Stimulated activated CD8-positive, alpha-beta memory T cell treated with anti-CD3 and anti-CD28 coated beads, Interleukin-12 subunit alpha, Interleukin-12 subunit beta, amount 100 ng/mL, for 4 hours (primary cell): Measurements from ENCODE around the gene RPS23.
"Not testable (repeated sequence)": the region's sequence is repeated elsewhere in the genome, so short reads cannot be mapped to it uniquely, and the experiment has no call there.

Experiments used
- DNase-seq: peaks from one replicate; pipeline ENCODE4 v3.0.0-alpha.2; 2020; ENCODE audit warnings: low read depth

The RPS23 gene

DNA sequence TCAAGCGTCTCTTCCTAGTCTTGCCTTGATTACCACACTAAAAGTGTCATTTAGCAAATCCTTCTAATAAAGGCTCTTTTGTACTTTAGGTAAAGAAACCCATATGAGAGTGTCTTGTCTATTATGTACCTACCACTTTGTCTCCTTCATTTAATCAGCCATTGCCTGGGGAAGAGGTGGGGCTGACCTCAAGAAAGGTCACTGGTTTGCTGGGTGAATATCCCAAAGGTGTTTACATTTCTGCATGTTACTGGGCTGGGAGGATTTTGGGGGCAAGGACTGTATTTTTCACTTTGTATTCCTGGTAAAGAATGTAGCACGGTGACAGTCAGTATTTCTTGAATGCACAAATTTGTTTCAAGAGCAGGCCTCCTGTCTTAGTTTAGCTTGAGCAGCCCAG is 11.9 kb upstream of the RPS23 start:
- no peak for DNase-seq

DNA sequence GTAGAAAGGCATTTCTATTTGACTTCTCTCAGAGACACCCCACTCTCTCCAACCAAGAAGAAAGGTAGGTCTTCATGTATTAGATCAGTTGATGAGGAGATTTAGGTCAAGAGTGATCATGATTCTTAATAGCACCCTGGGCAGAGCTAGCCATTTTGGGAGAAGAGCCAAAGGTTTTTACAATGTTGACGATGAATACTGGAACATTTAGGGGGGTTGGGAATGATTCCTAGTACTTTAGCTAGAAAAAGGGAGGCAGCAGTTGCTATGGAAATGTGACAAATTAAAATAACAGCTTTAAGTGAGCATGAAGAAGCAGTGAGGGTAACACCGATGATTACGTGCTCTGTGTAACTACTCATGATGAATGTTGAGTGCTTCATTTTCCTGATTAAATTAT is 9.5 kb upstream of the RPS23 start:
- DNase-seq: no peak

DNA sequence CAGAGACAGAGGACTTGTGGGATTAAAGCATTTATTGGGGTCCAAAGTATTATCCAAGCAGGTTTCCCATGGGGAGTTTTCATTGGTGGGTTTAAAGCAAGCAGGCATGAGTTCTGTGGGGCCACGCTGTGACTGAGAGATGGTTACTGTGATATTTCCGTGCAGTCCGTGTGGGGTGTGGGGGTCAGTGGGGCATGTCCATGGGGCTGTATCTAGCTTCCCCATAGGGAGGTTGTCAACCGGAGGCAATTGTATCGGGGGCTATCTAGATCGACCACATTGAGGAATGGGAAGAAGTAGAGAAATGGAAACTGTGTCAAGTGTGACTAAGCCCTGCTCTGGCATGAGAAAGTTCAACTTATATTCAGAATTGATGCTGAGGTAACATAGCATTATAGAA is 7.1 kb upstream of the RPS23 start:
- DNase-seq: no peak

DNA sequence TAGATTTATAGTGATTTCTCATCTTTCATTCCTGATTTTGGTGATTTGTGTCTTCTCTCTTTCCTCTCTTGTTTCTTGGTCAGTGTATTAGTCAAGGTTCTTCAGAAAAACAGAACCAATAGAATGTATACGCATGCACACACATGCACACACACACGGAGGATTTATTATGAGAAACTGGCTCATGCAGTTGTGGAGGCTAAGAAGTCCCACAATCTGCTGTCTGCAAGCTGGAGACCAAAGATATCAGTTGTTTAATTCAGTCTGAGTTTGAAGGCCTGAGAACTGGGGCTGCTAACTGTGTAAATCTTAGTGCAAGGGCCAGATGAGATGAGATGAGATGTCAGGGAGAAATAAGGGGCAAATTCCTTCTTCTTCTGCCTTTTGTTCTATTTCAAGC is 5.7 kb upstream of the RPS23 start:
- DNase-seq: no peak

DNA sequence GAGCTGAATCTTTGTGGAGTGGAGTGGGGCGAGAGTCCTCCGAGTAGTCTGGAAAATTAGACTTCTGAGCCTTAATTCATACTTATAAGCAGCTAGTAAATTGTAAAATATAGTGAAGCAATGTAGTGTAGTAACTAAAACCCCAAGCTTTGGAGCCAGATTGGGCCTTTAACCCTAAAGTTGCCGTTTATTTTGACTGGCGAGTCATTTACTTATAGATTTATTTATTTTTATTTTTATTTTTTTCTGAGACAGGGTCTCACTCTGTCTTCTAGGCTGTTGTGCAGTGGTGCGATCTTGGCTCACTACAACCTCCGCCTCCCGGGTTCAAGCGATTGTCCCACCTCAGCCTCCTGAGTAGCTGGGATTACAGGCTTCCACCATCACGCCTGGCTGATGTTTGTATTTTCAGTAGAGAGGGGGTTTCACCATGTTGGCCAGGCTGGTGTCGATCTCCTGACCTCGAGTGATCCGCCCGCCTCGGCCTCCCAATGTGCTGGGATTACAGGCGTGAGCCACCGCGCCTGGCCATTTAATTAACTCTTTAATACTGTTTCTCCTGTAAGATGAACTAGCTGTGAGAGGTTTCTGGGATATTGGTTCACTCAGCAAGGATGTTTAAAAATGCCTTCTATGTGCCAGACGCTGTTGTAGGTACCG is 687 bp upstream of the RPS23 start:
- no peak for DNase-seq

DNA sequence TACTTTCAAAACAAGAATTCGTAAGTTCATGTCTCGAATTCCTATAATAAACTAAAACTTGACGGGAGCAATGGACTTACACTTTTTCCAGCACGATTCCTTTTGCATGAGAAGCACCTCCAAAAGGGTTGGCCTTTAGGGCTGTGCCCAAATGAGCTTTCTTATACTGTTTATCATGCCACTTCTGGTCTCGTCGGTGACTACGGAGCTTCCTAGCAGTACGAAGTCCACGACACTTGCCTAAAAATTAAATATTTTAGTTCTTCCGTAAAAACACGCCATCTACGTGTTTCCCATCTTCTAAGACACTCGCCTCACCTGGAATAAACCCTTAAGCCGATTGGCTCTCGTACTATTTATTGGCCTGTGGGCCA is 554 bp downstream of the RPS23 start:
- no peak for DNase-seq

DNA sequence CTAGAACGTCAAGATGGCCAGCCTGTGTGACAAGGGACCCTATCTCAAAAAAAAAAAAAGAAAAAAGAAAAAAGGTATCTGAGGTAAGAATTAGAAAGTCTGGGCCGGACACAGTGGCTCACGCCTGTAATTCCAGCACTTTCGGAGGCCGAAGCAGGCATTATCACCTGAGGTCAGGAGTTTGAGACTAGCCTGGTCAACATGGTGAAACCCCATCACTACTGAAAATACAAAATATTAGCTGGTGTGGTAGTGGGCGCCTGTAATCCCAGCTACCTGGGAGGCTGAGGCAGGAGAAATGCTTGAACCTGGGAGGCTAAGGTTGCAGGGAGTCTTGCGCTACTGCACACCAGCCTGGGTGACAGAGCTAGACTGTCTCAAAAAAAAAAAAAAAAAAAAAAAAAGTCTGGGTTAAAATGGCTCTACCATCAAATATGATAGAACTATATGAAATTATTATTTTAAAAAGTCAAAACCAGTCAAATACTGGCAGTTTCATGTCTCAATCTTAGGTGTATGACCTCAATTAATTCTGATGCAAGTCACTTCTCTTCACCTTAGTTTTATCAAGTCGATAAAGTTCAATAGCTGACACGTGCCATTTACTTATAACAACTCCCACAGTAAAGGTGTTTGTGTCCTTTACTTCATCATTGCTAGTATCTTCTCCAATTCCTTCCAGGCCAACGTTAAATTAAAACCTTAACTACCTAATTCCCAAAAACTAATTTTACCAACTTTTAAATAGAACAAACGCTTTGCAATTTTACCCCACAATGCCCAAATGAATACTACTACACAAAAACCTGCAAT is 1.1 kb downstream of the RPS23 start:
- no peak for DNase-seq

DNA sequence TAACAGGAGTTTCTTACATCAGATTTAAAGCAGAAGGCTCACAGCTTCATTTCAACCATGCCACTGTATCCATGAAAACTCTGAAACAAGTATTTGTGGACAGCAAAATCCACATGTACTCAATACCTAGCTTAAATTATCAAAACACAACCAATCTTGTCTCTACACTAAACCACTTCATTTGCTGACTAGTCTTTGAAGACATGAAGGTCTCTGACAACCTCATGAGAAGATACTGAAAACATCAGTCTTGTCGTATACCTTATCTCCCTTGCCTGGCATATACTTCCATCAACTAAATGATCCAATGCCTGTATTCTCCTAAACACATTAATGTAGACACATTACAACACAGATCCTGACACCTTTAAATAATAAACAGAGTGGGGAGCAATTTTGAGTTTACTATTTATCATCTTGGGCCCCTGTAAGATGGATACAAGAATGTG is 2.9 kb downstream of the RPS23 start:
- no peak for DNase-seq

DNA sequence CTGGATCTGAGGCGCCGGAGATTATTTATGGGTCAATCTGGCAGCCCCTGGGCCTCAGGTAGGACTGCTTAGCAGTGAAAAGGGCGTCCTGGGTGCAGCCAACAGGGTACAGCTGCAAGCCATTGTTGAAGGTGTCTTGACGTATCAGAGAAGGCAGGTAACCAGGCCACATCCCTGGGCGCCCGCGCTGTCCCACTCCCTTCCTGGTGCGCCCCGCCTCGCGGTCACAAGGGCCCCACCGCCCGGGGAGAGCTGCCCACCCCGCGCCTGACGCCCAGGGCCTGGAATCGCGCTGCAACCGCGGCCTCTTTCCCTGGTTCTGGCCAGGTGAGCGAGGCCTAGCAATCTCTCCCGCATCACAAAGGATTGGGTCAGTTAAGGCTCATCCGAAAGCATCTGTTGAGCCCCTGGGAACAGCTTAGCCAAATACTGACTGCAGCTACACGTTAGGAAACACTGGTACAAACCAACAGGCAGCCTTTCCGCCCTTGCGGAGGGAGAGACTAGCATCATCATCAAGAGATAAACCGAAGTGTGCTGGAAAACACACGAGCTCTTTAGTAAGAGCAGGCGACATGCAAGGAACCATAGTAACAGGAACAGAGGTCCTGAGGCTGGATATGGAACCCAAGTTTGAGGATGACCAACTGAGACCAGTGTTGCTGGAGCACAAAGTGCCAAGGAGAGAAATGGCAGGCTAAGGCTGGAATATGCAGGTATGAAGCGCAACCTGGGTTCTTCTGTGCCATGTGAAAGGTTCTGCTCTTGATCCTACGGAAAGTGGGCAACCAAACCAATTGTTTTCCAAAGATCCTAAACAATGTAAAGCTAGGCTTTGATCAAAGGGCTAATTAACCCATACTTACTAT is 3.6 kb downstream of the RPS23 start:
- no peak for DNase-seq

DNA sequence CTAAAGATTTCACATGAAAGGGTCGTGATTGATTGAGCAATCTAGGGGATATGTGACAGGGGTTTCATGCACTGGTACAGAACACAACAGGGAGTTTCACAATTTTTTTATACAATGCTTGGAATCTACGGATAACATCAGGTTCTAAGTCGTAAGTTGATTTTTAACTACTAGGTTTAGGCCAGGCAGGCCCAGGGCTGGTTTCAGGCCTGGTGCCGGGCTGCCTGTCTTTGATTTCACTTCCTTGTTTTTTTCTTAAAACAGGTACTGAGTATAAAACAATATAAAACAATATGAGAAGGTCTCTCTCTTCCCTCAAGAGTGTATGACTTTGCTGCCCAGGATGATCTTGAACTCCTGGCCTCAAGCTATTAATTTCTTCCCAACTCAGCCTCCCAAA is 4.7 kb downstream of the RPS23 start:
- DNase-seq: not testable (repeated sequence)

DNA sequence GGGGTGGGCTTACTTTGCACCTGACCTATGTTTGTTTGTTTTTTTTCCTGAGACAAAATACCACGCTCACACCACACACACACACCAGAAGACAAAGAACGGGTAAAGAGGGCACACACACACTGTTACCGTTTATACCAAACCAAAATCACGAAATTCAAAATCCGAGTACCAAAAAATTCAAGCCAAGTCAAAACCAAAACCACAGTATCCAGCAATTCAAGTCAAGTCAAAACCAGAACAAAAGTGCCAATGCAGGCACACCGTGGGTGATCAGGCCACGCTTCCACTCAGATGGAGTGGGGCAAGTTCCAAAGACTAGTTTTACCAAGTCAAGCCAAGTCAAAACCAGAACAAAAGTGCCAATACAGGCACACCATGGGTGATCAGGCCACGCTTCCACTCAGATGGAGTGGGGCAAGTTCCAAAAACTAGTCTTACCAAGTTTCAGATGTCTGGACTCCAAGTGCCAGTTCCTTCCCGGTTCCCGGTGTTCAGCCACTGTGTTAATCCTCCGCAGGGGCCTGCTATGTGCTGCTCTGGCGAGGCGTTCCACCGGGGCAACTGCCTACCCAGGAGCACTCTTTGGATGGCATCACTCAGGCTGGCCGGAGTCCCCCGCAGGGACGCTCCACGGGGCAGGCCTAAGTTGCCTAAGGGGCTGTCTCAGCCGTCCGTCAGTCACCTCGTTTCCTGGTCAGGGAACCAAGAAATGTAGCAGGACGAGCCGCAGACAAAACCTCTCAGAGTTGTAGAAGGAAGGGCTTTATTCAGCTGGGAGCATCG is 5.4 kb downstream of the RPS23 start:
- DNase-seq: not testable (repeated sequence)

DNA sequence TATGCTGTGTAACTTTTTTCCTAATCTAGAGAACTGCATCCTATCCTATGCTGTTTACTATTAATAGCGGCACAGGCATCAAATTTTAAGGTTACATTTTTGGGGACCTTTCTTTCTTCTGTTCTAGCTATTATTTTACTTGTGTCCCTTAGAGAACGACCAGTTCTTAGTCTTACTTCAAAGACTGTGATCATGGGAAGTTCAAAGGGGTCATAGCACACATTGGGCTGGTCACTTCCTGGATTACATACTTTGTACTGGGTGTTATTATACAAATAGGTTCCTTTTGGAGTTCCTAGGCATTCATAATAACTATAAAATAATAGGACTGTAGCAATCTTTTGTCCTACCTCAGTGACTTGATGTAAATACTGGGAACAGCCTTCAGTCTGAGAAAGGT is 8.8 kb downstream of the RPS23 start:
- DNase-seq: not testable (repeated sequence)

DNA sequence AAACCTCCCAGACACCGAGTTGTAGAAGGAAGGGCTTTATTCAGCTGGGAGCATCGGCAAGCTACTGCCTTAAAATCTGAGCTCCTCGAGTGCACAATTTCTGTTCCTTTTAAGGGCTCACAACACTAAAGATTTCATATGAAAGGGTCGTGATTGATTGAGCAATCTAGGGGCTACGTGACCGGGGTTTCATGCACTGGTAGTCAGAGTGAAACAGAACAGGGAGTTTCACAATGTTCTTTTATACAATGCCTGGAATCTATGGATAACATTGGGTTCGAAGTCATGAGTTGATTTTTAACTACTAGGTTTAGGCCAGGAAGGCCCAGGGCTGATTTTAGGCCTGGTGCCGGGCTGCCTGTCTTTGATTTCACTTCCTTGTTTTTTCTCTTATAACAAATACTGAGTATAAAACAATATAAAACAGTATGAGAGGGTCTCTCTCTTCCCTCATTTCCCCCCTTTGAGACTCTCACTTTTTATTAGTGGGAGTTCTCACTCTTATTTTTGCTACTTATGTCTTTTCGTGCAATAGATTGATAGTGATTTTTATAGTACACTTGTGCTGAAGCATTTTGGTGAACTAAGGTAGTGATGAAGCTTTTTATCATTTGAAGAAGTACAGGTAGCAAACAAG is 10.7 kb downstream of the RPS23 start:
- DNase-seq: not testable (repeated sequence)

DNA sequence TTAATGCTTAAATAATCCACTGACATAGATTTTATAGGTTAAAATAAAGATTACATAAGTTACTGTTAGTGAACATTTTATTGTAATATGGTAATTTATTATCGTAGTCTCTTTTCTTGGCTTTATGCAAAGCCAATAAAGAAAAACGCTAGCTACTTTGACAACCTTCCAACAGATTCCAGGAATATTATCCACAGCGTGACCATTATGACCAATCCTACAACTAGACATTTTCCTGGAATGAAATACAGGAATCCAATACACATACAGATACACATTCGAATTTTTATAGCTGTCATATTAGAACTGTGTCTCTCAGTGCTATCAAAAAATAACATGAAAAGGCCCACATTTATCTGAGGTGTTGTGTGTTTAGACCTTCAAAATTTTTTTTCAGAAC is 13.1 kb downstream of the RPS23 start:
- DNase-seq: no peak

DNA sequence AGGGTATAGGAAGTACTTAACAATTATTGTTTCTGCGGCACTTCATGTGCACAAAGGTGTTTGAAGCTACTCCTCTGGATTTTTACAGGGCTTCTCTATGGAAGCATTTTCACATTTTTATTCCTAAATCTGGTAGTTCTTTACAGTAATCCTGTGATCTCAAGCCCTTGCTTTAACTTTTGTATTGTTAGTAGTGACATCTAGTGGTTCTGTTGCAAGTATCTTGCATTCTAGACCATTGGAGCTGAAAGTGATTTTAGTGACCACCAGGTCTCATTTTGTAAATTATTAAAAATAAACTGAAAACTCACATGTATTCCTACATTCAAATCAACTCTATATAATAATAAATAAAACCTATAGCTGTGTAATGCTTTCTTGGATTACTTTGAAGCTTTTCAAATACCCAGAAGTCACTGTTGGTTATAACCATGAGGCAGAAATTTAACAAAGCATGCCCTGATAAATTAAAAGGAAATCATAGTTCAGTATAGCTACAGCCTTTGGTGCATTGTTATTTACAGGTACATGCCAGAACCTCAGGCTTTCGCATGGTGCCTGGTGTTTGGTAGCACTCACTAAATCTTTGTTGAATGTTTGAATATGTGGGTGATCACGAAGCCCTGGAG is 18.9 kb downstream of the RPS23 start:
- no peak for DNase-seq

DNA sequence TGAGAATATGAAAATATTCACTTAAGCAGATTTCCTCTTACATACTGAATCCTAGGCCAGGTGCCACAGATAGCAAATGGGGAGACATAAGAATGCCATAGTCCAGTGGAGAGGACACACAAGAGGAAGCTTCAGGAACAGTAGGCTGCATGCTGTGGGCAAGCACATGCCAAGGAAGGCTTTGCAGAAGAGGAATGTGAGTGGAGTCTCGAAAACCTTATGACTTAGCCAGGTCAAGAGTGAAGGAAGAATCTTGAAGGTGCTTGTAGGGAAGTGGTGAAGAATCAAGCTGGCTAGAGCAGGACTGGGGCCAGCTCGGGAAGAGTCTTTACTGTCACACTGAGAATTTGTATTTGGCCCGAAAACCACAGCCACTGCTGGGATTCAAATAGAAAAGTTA is 20.4 kb downstream of the RPS23 start:
- no peak for DNase-seq

DNA sequence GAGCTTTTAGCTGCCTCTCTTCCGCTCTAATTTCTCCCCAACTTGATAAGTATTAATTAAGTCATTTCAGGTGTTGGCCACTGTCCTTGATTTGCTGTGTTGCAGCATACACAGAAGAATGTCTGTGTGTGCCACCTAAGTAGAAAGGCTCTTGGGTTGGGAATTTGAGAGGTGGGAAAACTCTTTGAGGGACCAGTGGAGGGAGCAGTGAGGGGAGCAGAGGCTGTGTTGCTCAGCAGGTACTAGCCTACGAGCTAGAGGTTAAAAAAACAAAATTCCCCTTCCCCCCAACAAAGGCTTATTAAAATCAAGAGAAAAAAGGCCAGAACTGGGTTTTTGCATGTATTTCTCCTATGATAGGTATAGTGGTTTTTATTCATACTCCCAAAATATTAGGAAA is 20.9 kb downstream of the RPS23 start:
- DNase-seq: no peak

DNA sequence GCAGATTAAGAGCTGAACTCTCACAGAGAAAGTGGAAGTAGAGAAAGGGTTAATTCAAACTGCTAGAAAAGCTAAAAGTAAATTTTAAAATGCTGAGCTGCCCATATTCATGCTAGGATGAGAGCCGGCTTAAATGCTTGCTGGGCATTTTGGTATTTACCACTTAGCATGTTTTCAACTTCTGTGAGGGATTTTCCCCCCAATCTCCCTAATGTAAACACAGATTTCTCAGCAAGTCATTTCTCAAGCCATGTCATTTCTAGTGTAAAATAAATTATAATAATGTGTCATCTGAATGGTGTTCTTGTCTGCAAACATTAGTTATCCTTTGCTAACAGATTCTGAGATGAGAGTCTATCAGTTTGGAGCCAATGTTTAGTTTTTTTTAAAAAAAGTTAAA is 22.3 kb downstream of the RPS23 start:
- no peak for DNase-seq

DNA sequence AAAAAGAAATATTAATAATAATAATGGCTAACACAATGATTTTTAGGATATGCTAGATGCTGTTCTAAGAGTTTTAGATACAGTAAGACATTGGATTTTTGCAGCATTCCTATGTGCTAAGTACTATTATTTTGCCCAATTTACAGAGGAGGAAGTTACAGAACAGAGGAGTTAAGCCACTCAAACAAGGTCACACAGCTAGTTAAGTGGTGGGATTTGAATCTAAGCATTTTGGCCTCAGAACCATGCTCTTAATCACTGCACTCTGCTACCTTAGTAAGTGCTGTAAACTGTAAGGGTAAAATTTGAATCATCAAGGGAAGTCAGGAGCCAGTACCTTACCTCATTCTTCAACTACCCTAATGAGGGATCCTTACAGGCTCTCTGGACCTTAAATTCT is 25.4 kb downstream of the RPS23 start:
- no peak for DNase-seq

DNA sequence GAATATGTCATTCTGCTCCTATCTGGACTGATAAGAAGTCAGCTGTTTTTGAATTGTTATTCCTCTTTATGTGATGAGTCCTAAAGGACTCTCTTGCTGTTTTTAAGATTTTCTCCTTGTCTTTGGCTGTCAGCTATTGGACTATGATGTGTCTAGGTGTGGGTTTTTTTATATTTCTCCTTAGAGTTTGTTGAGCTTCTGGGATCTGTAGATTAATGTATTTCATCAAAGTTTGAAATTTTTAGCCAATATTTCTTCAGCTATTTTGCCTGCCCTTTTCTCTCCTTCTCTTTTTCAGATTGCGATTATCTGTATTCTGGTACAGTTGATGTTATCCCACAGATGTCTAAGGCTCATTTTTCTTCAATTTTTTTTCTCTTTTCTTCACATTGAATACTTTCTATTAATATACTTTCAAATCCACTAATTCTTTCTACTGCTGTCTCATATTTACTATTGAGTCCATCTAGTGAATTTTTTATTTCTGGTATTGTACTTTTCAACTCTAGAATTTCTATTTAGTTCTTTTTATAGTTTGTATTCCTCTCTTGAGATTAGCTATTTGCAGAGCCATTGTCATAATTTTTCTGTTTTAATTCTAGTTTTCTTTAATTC is 31.1 kb downstream of the RPS23 start:
- DNase-seq: no peak
